ENCODE measurements around the gene MICAL3. TPM values are rescaled to one million over a fixed set of nuclear protein-coding genes. Genes with fewer than 3 reads are reported as not detected.
"Not testable (repeated sequence)": the region's sequence is repeated elsewhere in the genome, so short reads cannot be mapped to it uniquely, and the experiment has no call there.

MICAL3 gene
- total RNA-seq, 1 experiment from 2014 or later: 23.7 TPM

DNA sequence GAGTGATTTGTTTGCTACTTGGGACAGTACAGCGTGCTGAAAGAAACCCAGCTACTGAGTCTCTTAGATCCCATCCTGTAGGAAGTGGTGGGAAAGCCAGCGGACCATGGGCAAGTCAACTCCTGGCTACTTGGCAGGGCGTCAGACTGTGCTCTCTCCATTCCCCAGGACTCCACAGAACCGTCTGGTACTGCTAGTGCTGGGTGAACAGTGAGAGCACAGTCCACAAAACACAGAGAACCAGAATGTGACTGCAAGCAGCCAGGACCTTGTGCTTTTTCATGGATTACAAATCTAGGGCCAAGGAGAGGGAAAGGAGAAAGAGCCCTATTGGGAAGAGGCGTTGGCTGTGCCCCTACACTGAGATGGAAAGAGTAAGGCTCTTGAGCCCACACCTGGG lies 260.3 kb downstream of the MICAL3 start:
- ChIA-PET POLR2A (ENCODE audit: unreplicated experiment) (no interaction called here), CTCF (no interaction called here)
- Histone ChIP-seq H3K27ac (ENCODE audit: low read length) (no peak overlapping the region), H4K20me1 (ENCODE audit: low read length) (0 out of 2 replicates have a peak, but pooled peaks cover 4% of the 10 kb centered on the region), H3K4me2 (ENCODE audit: low read length) (no peak overlapping the region), H3K9me2 (replicated peaks; ENCODE audit: low read length) (no peaks in the 10 kb centered on the region), H2AFZ (ENCODE audit: low read length) (no peak overlapping the region), H3K9ac (ENCODE audit: low read length) (no peak overlapping the region), H3K79me2 (ENCODE audit: low read length) (peaks cover 23% of the 10 kb centered on the region), H3F3A (ENCODE audit: low read length, unreplicated experiment) (no peaks in the 10 kb centered on the region), H3K27me3 (ENCODE audit: low read length) (no peaks in the 10 kb centered on the region), H3K4me1 (ENCODE audit: insufficient read depth, low read length) (no peaks in the 10 kb centered on the region), H3K9me3 (ENCODE audit: low read length) (no peaks in the 10 kb centered on the region), H3K4me3 (ENCODE audit: low read length) (no peak overlapping the region), H3K36me3 (ENCODE audit: low read depth, low read length) (no peaks in the 10 kb centered on the region)
- no peak for ATAC-seq
- no peak for TF ChIP-seq EZH2 (IDR thresholded peaks at IDR 0.05; ENCODE audit: low read length, unreplicated experiment)
- TF ChIP-seq, protein P1, sequence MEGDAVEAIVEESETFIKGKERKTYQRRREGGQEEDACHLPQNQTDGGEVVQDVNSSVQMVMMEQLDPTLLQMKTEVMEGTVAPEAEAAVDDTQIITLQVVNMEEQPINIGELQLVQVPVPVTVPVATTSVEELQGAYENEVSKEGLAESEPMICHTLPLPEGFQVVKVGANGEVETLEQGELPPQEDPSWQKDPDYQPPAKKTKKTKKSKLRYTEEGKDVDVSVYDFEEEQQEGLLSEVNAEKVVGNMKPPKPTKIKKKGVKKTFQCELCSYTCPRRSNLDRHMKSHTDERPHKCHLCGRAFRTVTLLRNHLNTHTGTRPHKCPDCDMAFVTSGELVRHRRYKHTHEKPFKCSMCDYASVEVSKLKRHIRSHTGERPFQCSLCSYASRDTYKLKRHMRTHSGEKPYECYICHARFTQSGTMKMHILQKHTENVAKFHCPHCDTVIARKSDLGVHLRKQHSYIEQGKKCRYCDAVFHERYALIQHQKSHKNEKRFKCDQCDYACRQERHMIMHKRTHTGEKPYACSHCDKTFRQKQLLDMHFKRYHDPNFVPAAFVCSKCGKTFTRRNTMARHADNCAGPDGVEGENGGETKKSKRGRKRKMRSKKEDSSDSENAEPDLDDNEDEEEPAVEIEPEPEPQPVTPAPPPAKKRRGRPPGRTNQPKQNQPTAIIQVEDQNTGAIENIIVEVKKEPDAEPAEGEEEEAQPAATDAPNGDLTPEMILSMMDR (conservative IDR thresholded peaks at IDR 0.05; ENCODE audit: low read depth, low read length): no peak
- no TSS peak for BruUV-seq (replicated peaks)
- DNase-seq: no peak
- intact Hi-C loops (cut with micrococcal nuclease): no loop called here

DNA sequence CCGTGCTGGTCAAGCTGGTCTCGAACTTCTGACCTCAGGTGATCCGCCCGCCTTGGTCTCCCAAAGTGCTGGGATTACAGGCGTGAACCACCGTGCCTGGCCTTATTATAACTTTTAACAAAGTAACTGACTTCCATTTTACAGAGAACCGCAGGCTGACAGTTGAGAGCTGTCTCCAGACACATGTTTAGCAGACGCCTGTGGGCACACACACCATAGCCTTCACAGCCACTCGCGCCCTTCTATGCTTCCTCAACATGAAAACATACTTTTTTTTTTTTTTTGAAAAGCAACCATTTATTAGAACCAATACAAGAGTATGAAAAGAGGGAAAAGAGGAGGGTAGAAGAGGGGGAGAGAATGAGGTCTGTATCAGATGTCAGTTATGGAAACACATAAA lies 260.9 kb downstream of the MICAL3 start:
- intact Hi-C loops (cut with micrococcal nuclease); H3K9me2 ChIP-seq (replicated peaks; ENCODE audit: low read length); H3K9me3 ChIP-seq (ENCODE audit: low read length); H3K27me3 ChIP-seq (ENCODE audit: low read length); POLR2A ChIA-PET (ENCODE audit: unreplicated experiment); DNase-seq; ATAC-seq; H3F3A ChIP-seq (ENCODE audit: low read length, unreplicated experiment); CTCF ChIA-PET; H3K4me1 ChIP-seq (ENCODE audit: insufficient read depth, low read length); H3K4me3 ChIP-seq (ENCODE audit: low read length); H3K9ac ChIP-seq (ENCODE audit: low read length); H3K36me3 ChIP-seq (ENCODE audit: low read depth, low read length); H3K4me2 ChIP-seq (ENCODE audit: low read length); BruUV-seq (replicated peaks); H2AFZ ChIP-seq (ENCODE audit: low read length); H3K27ac ChIP-seq (ENCODE audit: low read length); H4K20me1 ChIP-seq (ENCODE audit: low read length): not testable (repeated sequence)
- H3K79me2 ChIP-seq (ENCODE audit: low read length): peaks cover 23% of the 10 kb centered on the region

DNA sequence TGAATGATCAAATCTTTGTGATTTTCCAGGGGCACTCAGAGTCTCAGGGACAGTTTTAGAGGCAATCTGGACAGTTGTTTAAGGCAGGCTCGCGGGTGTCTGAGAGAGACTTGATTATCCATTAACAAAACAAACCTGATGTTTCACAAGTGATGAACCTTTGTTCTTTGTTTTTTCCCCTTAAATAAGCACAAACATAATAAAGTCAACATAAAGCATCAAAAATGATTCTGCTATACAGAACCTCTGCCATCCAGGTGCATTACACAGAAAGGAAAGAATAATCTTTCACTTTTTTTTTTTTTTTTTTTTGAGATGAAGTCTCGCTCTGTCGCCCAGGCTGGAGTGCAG lies 263.2 kb downstream of the MICAL3 start:
- no peak for TF ChIP-seq EZH2 (IDR thresholded peaks at IDR 0.05; ENCODE audit: low read length, unreplicated experiment)
- no peak for TF ChIP-seq EZH2phosphoT487 (IDR thresholded peaks at IDR 0.05; ENCODE audit: borderline replicate concordance, low read length)
- TF ChIP-seq, protein P1 (conservative IDR thresholded peaks at IDR 0.05; ENCODE audit: low read depth, low read length): no peak
- BruUV-seq (replicated peaks): no TSS peak
- Histone ChIP-seq H3K4me1 (ENCODE audit: insufficient read depth, low read length) (no peaks in the 10 kb centered on the region), H3K4me3 (ENCODE audit: low read length) (no peak overlapping the region), H3K9ac (ENCODE audit: low read length) (no peak overlapping the region), H3K9me3 (ENCODE audit: low read length) (no peaks in the 10 kb centered on the region), H3K79me2 (ENCODE audit: low read length) (0 out of 2 replicates have a peak, but pooled peaks cover 11% of the 10 kb centered on the region), H2AFZ (ENCODE audit: low read length) (no peak overlapping the region), H3K27ac (ENCODE audit: low read length) (no peak overlapping the region), H3K9me2 (replicated peaks; ENCODE audit: low read length) (no peaks in the 10 kb centered on the region), H3F3A (ENCODE audit: low read length, unreplicated experiment) (no peaks in the 10 kb centered on the region), H3K36me3 (ENCODE audit: low read depth, low read length) (no peaks in the 10 kb centered on the region), H3K27me3 (ENCODE audit: low read length) (no peaks in the 10 kb centered on the region), H4K20me1 (ENCODE audit: low read length) (no peaks in the 10 kb centered on the region), H3K4me2 (ENCODE audit: low read length) (no peak overlapping the region)
- ChIA-PET CTCF (no interaction called here), POLR2A (ENCODE audit: unreplicated experiment) (no interaction called here)
- intact Hi-C loops (cut with micrococcal nuclease): no loop called here
- no peak for DNase-seq
- ATAC-seq: no peak
